Measurements from ENCODE around the gene MAPK13.

Gene MAPK13

GRCh38 chr6:36155662-36156061, 25.3 kb downstream of the MAPK13 start:
- no peak for DNase-seq

DNA sequence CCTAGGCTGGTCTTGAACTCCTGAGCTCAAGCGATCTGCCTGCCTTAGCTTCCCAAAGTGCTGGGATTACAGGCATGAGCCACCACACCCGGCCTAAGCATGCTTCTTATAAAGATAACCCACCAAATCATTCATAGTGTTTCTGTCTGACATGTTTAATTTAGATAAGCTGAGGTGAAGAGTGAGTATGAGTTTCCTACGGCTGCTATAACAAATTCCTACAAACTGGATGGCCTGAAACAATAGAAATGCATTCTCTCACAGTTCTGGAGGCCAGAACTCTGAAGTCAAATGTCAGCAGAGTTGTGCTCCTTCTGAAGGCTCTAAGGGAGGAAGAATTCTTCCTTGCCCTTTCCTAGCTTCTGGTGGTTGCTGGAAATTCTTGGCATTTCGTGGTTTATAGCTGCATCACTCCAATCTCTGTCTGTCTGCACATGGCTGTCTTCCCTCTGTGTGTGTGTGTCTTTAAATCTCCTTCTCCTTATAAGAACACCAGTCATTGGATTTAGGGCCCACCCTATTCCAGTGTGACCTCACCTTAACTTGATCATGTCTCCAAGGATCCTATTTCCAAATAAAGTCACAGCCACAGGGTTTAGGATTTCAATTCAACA, 29.9 kb downstream of the MAPK13 start:
- DNase-seq = no peak

DNA sequence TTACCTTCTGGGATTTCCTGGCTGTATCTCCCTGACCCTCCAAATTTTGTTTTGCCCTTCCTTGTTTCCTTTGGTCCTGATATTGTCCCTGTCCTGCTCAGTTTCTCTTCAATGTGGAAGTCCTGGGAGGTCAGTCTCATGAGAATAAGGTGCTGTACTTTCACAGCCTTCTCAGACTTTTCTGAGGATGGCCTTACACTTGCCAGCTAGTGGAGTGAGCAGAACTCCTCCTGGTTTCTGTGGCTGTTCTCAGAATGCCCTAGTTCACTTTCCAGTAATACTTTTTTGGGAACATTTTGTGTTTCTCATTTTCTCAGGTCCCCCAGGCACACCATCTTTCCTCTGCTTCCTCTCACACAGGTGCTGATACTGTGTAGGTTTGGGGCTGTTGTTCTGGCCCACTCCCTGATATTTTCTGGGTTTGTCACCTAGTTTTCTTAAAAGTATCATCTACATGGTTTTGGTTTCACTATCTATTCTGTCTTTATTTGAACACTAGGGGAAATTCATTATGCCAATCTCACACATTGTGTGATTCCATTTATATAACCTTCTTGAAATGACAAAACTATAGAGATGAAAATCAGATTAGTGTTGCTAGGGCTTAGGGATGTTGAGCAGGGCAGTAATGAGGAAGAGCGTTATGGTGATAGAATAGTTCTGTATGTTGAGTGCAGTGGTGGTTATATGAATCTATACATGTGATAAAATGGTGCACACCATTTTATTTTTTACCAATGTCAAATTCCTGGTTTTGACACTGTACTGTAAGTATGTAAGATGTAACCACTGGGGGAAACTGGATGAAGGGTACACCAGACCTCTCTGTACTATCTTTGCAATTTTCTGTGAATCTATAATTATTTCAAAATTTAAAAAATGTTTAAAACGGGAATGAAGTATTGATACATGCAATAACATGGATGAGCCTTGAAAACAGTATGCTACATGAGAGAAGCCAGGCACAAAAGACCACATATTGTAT, 39.0 kb downstream of the MAPK13 start:
- no peak for DNase-seq

- no peak for DNase-seq
Measured at GRCh38 chr6:36170704-36171103, 40.4 kb downstream of the MAPK13 start.

DNA sequence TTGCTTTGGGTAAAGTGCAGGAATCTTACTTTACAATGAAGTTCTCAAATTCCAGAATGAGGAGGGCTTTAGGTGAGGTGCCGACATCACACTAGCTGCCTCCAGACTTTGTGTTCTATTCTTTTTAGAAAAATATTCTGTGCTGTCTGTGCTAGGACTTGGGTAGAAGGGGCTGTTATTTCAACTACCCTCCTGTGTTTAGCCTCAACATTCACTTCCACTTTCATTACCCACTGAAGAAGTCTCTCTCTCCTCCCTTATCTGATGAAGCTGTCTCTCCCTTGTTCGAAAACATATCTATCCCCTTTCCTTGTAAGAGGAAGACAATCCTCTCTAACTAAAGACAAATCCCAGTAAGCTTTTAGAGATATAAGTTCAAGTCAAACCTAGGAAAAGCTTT, 41.3 kb downstream of the MAPK13 start:
- no peak for DNase-seq

- DNase-seq = no peak
Measured at GRCh38 chr6:36177166-36177565, 46.9 kb downstream of the MAPK13 start.

DNA sequence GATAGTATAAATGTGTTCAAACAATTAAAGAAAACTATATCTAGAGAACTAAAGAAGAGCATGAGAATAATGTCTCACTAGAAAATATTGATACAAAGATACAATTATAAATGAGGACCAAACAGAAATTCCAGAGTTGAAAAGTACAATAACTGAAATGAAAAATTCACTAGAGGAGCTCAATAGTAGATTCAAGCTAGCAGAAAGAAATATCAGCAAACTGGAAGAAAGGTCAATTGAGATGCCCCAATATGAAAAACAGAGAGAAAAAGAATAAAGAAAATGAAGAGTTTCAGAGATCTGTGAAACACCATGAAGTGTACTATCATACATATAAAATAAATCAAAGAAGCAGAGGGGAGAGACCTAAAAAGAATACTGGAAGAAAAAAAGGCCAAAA, 48.2 kb downstream of the MAPK13 start:
- DNase-seq = no peak

GRCh38 chr6:36180126-36180525, 49.8 kb downstream of the MAPK13 start:
- no peak for DNase-seq

DNA sequence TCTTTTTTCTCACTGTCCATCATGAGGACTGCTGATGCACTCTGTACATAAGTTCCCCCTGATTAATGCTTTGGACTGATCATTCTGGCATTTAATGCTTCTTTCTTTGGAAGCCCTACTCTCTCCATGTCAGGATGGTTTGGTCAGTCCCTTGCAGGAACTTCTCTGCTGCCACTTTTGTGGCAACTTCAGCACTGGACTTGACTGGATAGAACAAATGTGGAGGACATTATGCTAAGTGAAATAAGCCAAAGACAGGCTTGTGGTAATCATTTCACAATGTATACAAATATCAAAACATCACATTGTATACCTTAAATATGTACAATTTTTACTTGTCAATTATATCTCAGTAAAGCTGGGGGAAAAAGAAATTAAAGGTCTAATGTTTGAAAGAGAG, 54.0 kb downstream of the MAPK13 start:
- no peak for DNase-seq

DNA sequence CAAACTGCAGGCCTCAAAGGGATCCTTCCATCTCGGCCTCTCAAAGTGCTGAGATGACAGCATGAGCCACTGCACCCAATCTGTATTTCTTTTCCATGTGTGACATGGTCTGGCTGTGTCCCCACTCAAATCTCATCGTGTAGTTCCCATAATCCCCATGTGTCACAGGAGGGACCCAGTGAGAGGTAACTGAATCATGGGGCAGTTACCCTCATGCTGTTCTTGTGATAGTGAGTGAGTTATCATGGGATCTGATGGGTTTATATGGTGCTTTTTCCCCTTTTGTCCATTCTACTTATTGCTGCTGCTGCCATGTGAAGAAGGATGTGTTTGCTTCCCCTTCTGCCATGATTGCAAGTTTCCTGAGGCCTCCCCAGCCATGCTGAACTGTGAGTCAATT, 55.9 kb downstream of the MAPK13 start:
- no peak for DNase-seq

DNA sequence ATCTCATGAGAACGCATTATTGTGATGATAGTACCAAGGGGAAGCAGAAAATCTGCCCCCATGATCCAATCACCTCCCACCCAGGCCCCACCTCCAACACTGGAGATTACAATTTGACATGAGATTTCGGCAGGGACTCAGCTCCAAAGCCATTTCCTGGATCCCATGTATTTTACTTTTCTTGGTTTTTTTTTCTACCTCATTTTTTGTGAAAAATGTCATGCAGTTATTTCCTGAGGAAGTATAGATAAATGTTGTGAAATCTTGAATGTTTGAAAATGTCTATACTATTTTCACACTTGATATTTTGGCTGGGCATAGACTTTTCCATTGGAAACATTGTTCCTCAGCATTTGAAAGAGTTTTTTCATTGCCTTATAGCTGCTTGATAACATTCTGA, 57.1 kb downstream of the MAPK13 start:
- no peak for DNase-seq

Data from activated naive CD4-positive, alpha-beta T cell treated with Interleukin-2 at 50 U/mL for 16 hours (primary cell).